A673 (cell line): ENCODE measurements around the gene TSPEAR.

Experiments
- EZH2 ChIP-seq: fragments of 200-600 bp; sonication (generic); IDR thresholded peaks from 2 replicates; pipeline ENCODE4 v1.6.1; 2017; ENCODE audit warnings: borderline replicate concordance, low read depth, mild to moderate bottlenecking, mixed read lengths, antibody characterized with exemption, low read length; ENCODE audit not compliant: poor library complexity, severe bottlenecking
- TF ChIP-seq, protein P1 (sequence below): fragments of 300-800, 200-600 bp; sonication (generic); conservative IDR thresholded peaks from 2 replicates; pipeline ENCODE4 v1.5.1; 2017; ENCODE audit warnings: low read depth, mild to moderate bottlenecking, antibody characterized with exemption, low read length, moderate library complexity, mixed read lengths

DNA sequence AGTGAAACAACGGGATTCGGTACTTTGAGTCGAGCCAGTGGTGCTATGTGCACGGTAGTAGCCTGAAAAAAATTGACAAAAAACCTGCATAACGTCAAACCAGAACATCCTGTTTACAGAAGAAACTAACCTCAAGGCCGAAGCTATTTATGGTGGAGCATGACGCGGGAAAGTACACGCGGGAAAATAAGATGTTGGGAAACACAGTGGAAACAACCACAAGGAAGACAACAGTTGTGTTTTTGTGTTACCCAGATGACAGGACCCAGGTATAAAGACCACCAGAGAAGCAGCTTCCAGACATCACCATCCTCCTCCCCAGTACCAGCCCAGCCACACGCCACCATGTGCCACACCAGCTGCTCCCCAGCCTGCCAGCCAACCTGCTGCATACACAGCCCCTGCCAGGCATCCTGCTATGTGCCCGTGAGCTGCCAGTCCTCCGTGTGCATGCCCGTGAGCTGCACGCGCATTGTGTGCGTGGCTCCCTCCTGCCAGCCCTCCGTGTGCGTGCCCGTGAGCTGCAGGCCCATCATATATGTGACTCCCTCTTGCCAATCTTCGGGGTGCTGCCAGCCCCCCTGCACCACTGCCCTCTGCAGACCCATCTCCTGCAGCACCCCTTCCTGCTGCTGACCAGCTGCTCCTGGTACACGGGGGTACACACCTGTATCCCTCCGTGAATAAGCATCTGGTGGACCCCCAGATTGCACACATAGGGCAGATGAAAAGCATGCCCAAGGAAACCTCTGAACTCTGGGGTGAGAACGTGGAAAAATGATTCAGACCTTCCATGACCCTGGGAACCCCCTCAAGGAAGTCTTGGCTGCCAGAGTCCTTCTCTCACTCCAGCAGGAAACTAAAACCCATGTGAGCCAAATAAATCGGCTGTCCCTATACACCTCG lies 53.5 kb downstream of the TSPEAR start, which contains the start of gene KRTAP12-3:
- TF ChIP-seq, protein P1, sequence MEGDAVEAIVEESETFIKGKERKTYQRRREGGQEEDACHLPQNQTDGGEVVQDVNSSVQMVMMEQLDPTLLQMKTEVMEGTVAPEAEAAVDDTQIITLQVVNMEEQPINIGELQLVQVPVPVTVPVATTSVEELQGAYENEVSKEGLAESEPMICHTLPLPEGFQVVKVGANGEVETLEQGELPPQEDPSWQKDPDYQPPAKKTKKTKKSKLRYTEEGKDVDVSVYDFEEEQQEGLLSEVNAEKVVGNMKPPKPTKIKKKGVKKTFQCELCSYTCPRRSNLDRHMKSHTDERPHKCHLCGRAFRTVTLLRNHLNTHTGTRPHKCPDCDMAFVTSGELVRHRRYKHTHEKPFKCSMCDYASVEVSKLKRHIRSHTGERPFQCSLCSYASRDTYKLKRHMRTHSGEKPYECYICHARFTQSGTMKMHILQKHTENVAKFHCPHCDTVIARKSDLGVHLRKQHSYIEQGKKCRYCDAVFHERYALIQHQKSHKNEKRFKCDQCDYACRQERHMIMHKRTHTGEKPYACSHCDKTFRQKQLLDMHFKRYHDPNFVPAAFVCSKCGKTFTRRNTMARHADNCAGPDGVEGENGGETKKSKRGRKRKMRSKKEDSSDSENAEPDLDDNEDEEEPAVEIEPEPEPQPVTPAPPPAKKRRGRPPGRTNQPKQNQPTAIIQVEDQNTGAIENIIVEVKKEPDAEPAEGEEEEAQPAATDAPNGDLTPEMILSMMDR: no peak
- no peak for TF ChIP-seq EZH2
